Spleen (tissue), 11 donors: ENCODE results near the gene RPP14. TPM values are rescaled to one million over a fixed set of nuclear protein-coding genes. Genes with fewer than 3 reads are reported as not detected.

Experiments used
- DNase-seq: peaks from one replicate; pipeline ENCODE4 v3.0.0-alpha.2; 2020
- H3K27ac ChIP-seq, 8 donors: fragments of 200-600 bp; sonication (generic) in 7 of 8; 1 replicate in 4 of 8; 2 replicates in 4 of 8; pipeline versions ENCODE4 v1.5.0 to v1.8.0; 2016 to 2021; ENCODE audit warnings: inconsistent platforms in 4 of 8, mild to moderate bottlenecking in 4 of 8, moderate library complexity in 1 of 8
- H3K27me3 ChIP-seq, 7 donors: fragments of 200-600 bp; sonication (generic) in 6 of 7; replicated peaks in 1 of 7; 1 replicate in 4 of 7; 2 replicates in 3 of 7; pipeline versions ENCODE4 v1.5.0 to v1.8.0; 2016 to 2021; ENCODE audit warnings: inconsistent platforms in 3 of 7, mild to moderate bottlenecking in 1 of 7
- H3K36me3 ChIP-seq, 6 donors: fragments of 200-600 bp; sonication (generic) in 5 of 6; 1 replicate in 4 of 6; 2 replicates in 2 of 6; pipeline versions ENCODE4 v1.5.0 to v1.8.0; 2016 to 2021; ENCODE audit warnings: inconsistent platforms in 2 of 6
- H3K4me1 ChIP-seq, 6 donors: fragments of 200-600 bp; sonication (generic) in 5 of 6; 1 replicate in 3 of 6; 2 replicates in 3 of 6; pipeline versions ENCODE4 v1.5.0 to v1.8.0; 2016 to 2021; ENCODE audit warnings: inconsistent platforms in 3 of 6
- H3K4me3 ChIP-seq, 8 donors: fragments of 200-600 bp; sonication (generic) in 7 of 8; 1 replicate in 4 of 8; 2 replicates in 4 of 8; pipeline versions ENCODE4 v1.5.0 to v1.8.0; 2016 to 2021; ENCODE audit warnings: inconsistent platforms in 4 of 8, mild to moderate bottlenecking in 4 of 8, moderate library complexity in 2 of 8
- H3K9me3 ChIP-seq, 8 donors: fragments of 200-600 bp; sonication (generic) in 7 of 8; 1 replicate in 4 of 8; 2 replicates in 4 of 8; pipeline versions ENCODE4 v1.5.0 to v1.8.0; 2016 to 2021; ENCODE audit warnings: inconsistent platforms in 4 of 8
- CTCF ChIP-seq, 11 experiments: fragments of 200-600 bp in 7 of 11; fragments of 450-650 bp in 4 of 11; sonication (generic) in 4 of 11; IDR thresholded peaks in 8 of 11; conservative IDR thresholded peaks in 3 of 11; 1 replicate in 7 of 11; 2 replicates in 4 of 11; pipeline versions ENCODE4 v1.4.0 to v1.8.0; 2016 to 2021; ENCODE audit warnings: antibody characterized with exemption in 11 of 11, inconsistent platforms in 4 of 11, mild to moderate bottlenecking in 1 of 11
- POLR2A ChIP-seq, 3 donors: fragments of 450-650 bp; IDR thresholded peaks; one replicate each; pipeline ENCODE4 v1.5.1; 2017; ENCODE audit warnings: antibody characterized with exemption in 3 of 3, mild to moderate bottlenecking in 1 of 3
- POLR2AphosphoS5 ChIP-seq, 3 donors: sonication (generic); formaldehyde crosslinking; IDR thresholded peaks; one replicate each; pipeline ENCODE4 v1.5.1; 2017; ENCODE audit warnings: antibody characterized with exemption in 3 of 3
- WGBS, 5 donors: extraction: QIAGEN DNeasy Blood & Tissue Kit in 3 of 5; methylation state at CpG; one replicate each; pipeline versions ENCODE4 v1.1.5 to v1.1.7; 2013 to 2018; 5-methylcytosine and 5-hydroxymethylcytosine counted together
- intact Hi-C: fragments of 100-400 bp; cut with DNase I; formaldehyde crosslinking; loops from one replicate; pipeline ENCODE4 v1.15.0; 2023; ENCODE audit warnings: low total_unique reads
- polyA plus RNA-seq, 3 donors: library from polyadenylated mRNA; stranded (reverse); fragments of 200-250 nt; gene quantifications; one replicate each; pipeline ENCODE4 v1.2.1, GENCODE V29; 2013
- total RNA-seq, 7 donors: library from RNA; depleted of rRNA in 3 of 7; stranded (reverse); fragments of >200 nt in 3 of 7; fragmentation: NEBNext Ultra II Directional in 4 of 7; extraction: Animal tissue kit (Norgen Biotek cat#: 25700) in 4 of 7; gene quantifications; one replicate each; pipeline versions ENCODE4 v1.1.0 to v1.2.1, GENCODE V29; 2016 to 2021
- donor health status: healthy with polysubstance abuse.
- donor health status: DM: no; HTN: no; CAD: no; lungs with moderate emphysema.
- donor health status: DM: no; HTN: no; CAD: no.
- donor health status: Bipolar disorder and iron deficiency.
- donor health status: healthy.
- donor health status: DM: no; HTN: no; CAD: no.
- donor health status: DM: yes; HTN: yes; CAD: no.

The RPP14 gene
- total and polyA plus RNA-seq, 10 donors, result 6.2 to 21.3 (median 14.3) TPM

GRCh38 chr3:58334013-58334321 lies 27.9 kb downstream of the RPP14 start:
- Histone ChIP-seq H3K9me3 (no peaks in the 10 kb centered on the region), H3K27me3 (no peaks in the 10 kb centered on the region), H3K4me3 (peak overlapping the region; percentile 72 to 92 (median 83)), H3K4me1 (peaks cover 19 to 70% (median 60%) of the 10 kb centered on the region in 6 donors), H3K36me3 (peaks cover 0 to 15% (median 0%) of the 10 kb centered on the region in 6 donors), H3K27ac (peak overlapping the region; percentile 49 to 94 (median 86))
- WGBS, 5 donors, result 23 to 29% (median 26%) methylated on average over 4 of the region's 4 CpGs
- no peak for TF ChIP-seq CTCF (IDR thresholded peaks at IDR 0.05 in 8 of 11, conservative IDR thresholded peaks at IDR 0.05 in 3 of 11)
- TF ChIP-seq POLR2A (IDR thresholded peaks at IDR 0.05), result no peak
- intact Hi-C loops, result no loop called here
- no peak for DNase-seq

- peak overlapping the region in 7 of 8 donors; percentile 77 to 94 (median 87) for H3K27ac ChIP-seq
- intact Hi-C loops, result no loop called here
- H3K4me1 ChIP-seq, result peaks cover 19 to 76% (median 65%) of the 10 kb centered on the region in 6 donors
- H3K27me3 ChIP-seq, result no peaks in the 10 kb centered on the region
- H3K9me3 ChIP-seq, result no peaks in the 10 kb centered on the region
- H3K36me3 ChIP-seq, result peaks cover 0 to 19% (median 0%) of the 10 kb centered on the region in 6 donors
- WGBS, 5 donors, result 61 to 77% (median 69%) methylated on average over 1 of the region's 1 CpG
- no peak for DNase-seq
- peak overlapping the region in 7 of 8 donors; percentile 2 to 92 (median 83) for H3K4me3 ChIP-seq
- no peak for TF ChIP-seq POLR2AphosphoS5 (IDR thresholded peaks at IDR 0.05)
- no peak for TF ChIP-seq POLR2A (IDR thresholded peaks at IDR 0.05)
- no peak for TF ChIP-seq CTCF (IDR thresholded peaks at IDR 0.05 in 8 of 11, conservative IDR thresholded peaks at IDR 0.05 in 3 of 11)
Measured at GRCh38 chr3:58334506-58334884, 28.4 kb downstream of the RPP14 start.

- DNase-seq, result no peak
- 17 to 43% (median 34%) methylated on average over 1 of the region's 1 CpG for WGBS, 5 donors
- Histone ChIP-seq H3K4me3 (peak overlapping the region in 3 of 8 donors; percentile 13 to 91 (median 88)), H3K36me3 (peaks cover 0 to 29% (median 0%) of the 10 kb centered on the region in 6 donors), H3K4me1 (peaks cover 19 to 87% (median 68%) of the 10 kb centered on the region in 6 donors), H3K9me3 (no peaks in the 10 kb centered on the region), H3K27ac (peak overlapping the region; percentile 67 to 94 (median 86)), H3K27me3 (no peaks in the 10 kb centered on the region)
- intact Hi-C loops, result no loop called here
- TF ChIP-seq CTCF (IDR thresholded peaks at IDR 0.05 in 8 of 11, conservative IDR thresholded peaks at IDR 0.05 in 3 of 11), result no peak
- TF ChIP-seq POLR2A (IDR thresholded peaks at IDR 0.05), result no peak
- no peak for TF ChIP-seq POLR2AphosphoS5 (IDR thresholded peaks at IDR 0.05)
Measured at GRCh38 chr3:58335652-58335947, 29.6 kb downstream of the RPP14 start.

GRCh38 chr3:58336135-58336882 lies 30.3 kb downstream of the RPP14 start:
- intact Hi-C loops, result no loop called here
- DNase-seq, result no peak
- H3K27me3 ChIP-seq, result no peaks in the 10 kb centered on the region
- 88 to 99% (median 93%) methylated on average over 3 of the region's 3 CpGs for WGBS, 5 donors
- peak overlapping the region in 1 of 8 donors; percentile 30 for H3K4me3 ChIP-seq
- H3K9me3 ChIP-seq, result no peaks in the 10 kb centered on the region
- peaks cover 19 to 93% (median 75%) of the 10 kb centered on the region in 6 donors for H3K4me1 ChIP-seq
- TF ChIP-seq POLR2AphosphoS5 (IDR thresholded peaks at IDR 0.05) (no peak), CTCF (IDR thresholded peaks at IDR 0.05 in 8 of 11, conservative IDR thresholded peaks at IDR 0.05 in 3 of 11) (no peak), POLR2A (IDR thresholded peaks at IDR 0.05) (no peak)
- peaks cover 0 to 35% (median 0%) of the 10 kb centered on the region in 6 donors for H3K36me3 ChIP-seq
- H3K27ac ChIP-seq, result peak overlapping the region in 7 of 8 donors; percentile 80 to 94 (median 87)
